Left colon (tissue), 2 donors: ENCODE measurements around the gene LIPH. TPM values are rescaled to one million over a fixed set of nuclear protein-coding genes. Genes with fewer than 3 reads are reported as not detected.
A peak's percentile ranks its signal among the peaks of the same experiment; 100 is the strongest.
"Not testable (repeated sequence)": the region's sequence is repeated elsewhere in the genome, so short reads cannot be mapped to it uniquely, and the experiment has no call there.

Experiments used
- ATAC-seq: fragments of 200-7000 bp; cut with Tn5 transposase; one replicate; pipeline ENCODE4 v1.9.1; 2020; ENCODE audit warnings: mild to moderate bottlenecking, moderate library complexity
- DNase-seq, 2 donors: peaks; one replicate each; pipeline ENCODE4 v3.0.0-alpha.2; 2020
- intact Hi-C, 2 donors: fragments of 100-400 bp; cut with DNase I in 1 of 2; cut with micrococcal nuclease in 1 of 2; formaldehyde crosslinking; loops; one replicate each; pipeline versions ENCODE4 v1.11.2 to v1.14.0; 2022; cut with DNase I, micrococcal nuclease
- total RNA-seq, 2 donors: library from RNA; stranded (reverse); fragmentation: NEBNext Ultra II Directional; extraction: Animal tissue kit (Norgen Biotek cat#: 25700); gene quantifications; one replicate each; pipeline ENCODE4 v1.2.1, GENCODE V29; 2021
- donor health status: DM: no; HTN: no; CAD: no.
- donor health status: DM: yes; HTN: yes; CAD: no.

LIPH gene
- total RNA-seq, 2 donors from 2014 or later: 122 to 162 TPM

- ATAC-seq (peak; percentile 45), DNase-seq (peak; percentile 21 to 34)
- intact Hi-C loops: no loop called here
Measured at GRCh38 chr3:185503521-185503920, 48.9 kb downstream of the LIPH start.

DNA sequence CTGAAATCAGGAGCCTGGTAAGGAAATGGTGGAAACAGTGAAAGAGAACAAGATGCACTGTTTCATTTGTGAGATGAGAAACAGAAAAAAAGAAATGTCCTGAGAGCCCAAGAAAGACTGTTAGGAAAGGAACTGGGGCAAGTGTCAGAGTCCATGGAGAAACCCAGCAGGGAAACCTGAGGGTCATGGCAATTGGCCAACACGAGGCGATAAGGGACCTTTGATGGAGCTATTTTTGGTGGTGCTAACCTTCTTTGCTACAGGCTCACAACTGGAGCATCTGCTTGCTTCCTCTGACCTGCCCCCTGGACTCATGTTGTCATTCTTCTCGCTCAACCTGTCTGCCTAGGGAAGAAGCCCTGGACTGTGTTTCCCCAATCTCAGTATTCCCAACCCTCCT is 49.4 kb downstream of the LIPH start:
- no peak for ATAC-seq
- no peak for DNase-seq
- intact Hi-C loops: no loop called here

- peak; percentile 93 for ATAC-seq
- intact Hi-C loops: no loop called here
- peak; percentile 94 to 97 for DNase-seq
Measured at GRCh38 chr3:185498503-185499396, 53.6 kb downstream of the LIPH start, which contains the start of gene TMEM41A. TSS of gene TMEM41A (minus strand) at chr3:185499035. CDS start at chr3:185498961, 74 bp downstream.

DNA sequence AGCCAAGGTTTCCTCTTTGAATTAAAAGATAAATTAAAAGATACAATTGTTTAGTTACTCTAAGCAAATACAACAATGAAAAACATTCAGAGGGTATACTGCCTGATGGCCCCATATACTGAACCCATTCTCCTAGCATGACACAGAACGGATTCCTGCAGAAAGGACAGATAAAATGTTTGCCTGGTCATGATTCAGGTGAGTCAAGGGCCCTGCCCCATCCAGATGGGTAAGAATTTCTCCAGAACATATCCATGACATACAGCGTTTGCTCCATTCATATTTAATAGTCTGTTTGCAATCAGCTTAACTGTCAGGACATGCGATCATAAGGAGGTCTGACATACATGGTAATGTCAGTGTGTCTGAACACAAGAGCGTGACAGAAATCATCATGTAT is 62.1 kb downstream of the LIPH start:
- intact Hi-C loops: no loop called here
- ATAC-seq: peak; percentile 7
- DNase-seq: no peak

DNA sequence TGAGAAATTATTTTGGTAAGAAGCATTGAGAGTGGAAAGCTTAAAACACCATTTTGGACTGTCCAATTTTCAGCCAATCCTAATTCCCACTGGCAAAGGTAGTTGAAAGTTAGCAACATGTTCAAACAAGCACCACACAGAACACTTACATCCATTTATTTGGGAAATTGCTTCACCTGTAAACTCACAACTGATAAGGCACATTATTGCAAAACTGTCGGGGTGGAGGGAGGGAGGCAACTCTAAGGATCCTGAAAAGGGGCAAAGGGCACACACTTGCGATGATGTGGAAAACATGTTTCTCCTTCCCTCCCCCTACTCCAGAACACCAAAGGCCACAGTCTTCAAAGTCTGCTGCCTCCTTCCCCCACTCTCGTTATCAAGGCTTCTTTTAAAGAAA is 62.9 kb downstream of the LIPH start:
- intact Hi-C loops: no loop called here
- no peak for DNase-seq

DNA sequence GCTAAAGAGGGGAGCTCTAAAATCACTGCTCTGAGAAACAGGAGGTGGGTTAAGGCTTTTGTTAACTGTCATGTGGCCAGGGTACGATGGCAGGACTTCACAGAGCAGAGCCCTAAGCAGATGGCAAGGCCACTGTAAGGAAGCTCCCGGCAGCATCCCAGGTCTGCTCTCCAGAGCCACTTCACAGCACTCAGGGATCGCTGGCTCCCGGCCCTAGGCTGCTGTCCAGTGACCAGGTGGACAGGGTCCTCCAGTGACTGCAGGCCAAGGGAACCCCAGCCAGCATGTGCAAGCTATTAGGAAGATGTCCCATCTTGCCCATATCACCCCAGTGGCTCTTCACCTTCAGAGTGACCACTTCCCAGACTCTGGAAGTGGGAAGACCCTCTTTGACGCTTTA is 63.9 kb downstream of the LIPH start:
- intact Hi-C loops: no loop called here
- DNase-seq: no peak
- no peak for ATAC-seq

More for the DNA sequence above, 62.9 kb downstream of the LIPH start:
- peak; percentile 84 for ATAC-seq

GRCh38 chr3:185486394-185486793 is 66.0 kb downstream of the LIPH start:
- intact Hi-C loops: no loop called here
- no peak for DNase-seq
- no peak for ATAC-seq

DNA sequence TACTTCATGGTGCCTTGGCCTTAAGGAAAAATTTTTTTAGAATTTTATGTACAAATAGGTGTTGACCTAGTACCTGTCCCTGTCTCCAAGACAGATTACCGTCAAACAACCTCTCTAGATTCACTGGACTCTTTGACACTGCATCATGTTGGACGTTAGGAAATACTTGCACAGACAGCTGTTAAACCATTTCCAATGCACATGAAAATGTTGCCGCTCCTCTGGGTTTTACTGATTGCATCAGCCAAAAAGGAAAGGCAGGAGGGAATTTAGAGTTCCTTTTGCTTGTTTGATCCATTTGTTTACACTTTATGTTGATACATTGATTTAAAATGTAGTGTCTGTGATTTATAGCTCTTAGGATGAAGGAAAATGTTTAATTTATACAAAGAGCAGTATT is 68.1 kb downstream of the LIPH start:
- intact Hi-C loops: no loop called here
- ATAC-seq (no peak), DNase-seq (no peak)

GRCh38 chr3:185479373-185479945 is 72.9 kb downstream of the LIPH start:
- no peak for DNase-seq
- intact Hi-C loops: no loop called here

DNA sequence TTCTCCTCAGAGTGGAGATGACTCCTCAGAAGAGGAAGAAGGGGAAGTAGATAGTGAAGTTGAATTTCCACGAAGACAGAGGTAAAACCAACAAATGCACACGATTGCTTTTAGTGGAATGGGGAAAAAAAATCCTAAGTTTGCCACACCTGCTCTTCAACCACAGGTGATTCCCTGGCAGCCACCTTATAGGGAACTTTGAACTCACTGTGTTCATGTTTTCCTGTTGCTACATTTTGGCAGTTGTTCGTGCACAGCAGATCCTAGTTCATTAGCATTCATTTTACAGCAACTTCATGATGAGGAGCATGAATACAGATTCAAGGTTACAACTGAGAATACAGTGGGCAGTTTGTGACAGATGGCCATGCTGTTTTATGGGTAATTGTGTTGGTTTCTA is 75.1 kb downstream of the LIPH start:
- no peak for DNase-seq
- intact Hi-C loops: no loop called here
- peak; percentile 86 for ATAC-seq

More at GRCh38 chr3:185479373-185479945, 72.9 kb downstream of the LIPH start:
- ATAC-seq: no peak

DNA sequence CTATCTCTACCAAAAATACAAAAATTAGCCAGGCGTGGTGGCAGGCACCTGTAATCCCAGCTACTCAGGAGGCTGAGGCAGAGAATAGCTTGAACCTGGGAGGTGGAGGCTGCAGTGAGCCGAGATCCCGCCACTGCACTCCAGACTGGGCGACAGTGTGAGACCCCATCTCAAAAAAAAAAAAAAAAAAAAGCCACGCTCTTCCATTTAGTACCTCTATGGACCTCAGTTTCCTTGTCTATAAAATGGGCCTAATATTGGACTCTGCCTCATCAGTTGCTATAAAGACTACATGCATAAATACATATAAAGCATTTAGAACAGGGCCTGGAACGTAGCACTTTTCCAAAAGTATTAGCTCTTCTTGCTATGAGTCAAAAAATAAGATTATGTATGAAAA is 77.5 kb downstream of the LIPH start:
- intact Hi-C loops, ATAC-seq, DNase-seq: not testable (repeated sequence)

DNA sequence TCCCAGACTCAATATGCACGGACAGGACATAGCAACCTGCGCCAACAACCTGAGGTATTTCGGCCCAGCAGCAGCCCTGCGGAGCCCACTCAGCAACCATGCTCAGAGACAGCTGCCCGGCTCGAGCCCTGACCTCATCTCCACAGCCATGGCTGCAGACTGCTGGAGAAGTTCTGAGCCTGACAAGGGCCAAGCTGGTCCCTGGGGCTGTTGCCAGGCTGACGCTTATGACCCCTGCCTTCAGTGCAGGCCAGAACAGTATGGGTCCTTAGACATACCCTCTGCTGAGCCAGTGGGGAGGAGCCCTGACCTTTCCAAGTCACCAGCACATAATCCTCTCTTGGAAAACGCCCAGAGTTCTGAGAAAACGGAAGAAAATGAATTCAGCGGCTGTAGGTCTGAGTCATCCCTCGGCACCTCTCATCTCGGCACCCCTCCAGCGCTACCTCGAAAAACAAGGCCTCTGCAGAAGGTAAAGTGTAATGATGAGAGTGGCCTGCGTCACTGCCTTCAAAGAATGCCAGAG is 79.0 kb downstream of the LIPH start:
- ATAC-seq: no peak
- no peak for DNase-seq

DNA sequence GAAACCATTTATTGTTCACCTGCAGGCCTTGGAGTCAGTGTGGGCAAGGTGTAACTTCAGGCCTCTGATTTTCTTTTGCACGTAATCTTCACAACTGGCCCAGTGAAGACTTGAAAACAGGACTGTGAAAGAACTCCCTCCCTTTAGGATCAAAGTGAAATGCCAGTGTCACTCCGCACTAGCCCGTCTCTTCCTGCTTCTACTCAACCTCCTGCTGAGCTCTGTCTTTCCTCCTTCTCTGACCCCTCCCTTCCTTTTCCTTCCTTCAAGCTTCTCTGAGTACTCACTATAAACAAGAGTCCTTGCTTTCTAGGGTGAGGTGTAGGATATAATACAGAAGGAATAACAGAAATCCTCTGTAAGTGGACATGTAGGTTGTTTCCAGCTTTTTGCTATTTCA is 82.1 kb downstream of the LIPH start:
- DNase-seq: no peak
- intact Hi-C loops: no loop called here
- peak; percentile 69 for ATAC-seq

More for the DNA sequence above, 79.0 kb downstream of the LIPH start:
- intact Hi-C loops: no loop called here

DNA sequence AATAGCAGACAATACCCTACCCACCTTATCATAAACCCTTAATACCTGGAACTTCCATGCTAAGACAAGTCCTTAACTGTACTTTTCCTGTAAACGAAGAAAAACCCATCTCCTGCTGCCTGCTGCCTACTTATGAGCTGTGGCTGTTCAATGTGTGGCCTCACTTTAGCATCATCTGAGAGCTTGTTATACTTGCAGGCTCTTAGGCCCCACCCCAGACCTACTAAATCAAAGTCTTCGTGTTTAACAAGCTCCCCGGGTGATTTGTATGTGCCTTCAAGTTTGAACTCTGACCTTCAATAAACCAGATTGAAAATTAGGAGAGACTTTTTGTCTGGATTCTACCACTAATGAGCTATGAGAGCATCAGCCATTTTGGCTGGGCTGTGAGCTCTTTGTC is 82.8 kb downstream of the LIPH start:
- ATAC-seq (peak; percentile 64), DNase-seq (no peak)
- intact Hi-C loops: no loop called here

GRCh38 chr3:185466123-185466522 is 86.3 kb downstream of the LIPH start:
- DNase-seq, intact Hi-C loops, ATAC-seq: not testable (repeated sequence)

DNA sequence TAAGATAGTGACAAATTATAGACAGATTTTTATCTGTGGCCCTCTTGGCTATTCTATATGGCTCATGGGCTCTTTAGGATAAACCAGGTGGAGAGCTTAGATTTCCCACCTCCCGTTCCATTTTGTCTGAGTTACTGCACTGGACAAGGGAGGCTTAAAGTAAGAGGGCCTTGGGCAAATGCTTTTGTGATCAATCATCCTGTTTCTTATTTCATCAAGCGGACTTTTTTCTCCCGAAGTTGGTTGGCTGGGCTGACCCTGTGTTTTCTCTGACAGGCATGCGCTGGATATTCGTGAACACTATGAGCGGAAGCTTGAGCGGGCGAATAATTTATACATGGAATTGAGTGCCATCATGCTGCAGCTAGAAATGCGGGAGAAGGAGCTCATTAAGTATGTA is 86.9 kb downstream of the LIPH start:
- ATAC-seq (no peak), DNase-seq (no peak)
- intact Hi-C loops: no loop called here

DNA sequence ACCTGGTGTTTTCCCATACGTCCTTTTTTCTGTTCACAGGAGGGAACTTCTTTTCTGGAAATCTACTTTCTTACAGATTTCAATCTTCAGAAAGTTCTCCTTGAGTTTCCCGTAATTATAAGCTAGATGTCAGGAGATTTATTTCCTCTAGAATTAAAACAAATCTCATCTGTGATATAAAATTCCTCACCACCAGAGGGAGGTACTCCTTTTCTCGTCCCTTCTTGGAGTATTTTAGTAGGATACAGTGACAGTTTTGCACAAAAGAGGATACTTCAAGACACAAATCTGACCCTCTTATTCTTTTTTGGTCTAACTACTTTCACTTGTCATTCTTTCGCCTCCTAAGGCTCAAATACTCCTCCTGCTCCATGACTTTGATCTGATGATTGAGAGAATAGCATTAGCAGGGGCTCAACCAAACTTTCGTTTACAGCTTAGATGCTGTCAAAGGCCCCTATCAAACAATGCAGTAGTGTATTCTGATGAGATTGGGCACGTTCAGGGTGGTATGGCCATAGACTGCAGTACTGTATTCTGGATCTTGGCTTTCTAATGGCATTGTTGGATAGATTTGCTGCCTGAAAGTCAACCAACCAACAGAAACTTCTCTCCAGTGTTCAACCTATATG is 91.6 kb downstream of the LIPH start:
- DNase-seq (no peak), ATAC-seq (peak; percentile 57)
- intact Hi-C loops: no loop called here

DNA sequence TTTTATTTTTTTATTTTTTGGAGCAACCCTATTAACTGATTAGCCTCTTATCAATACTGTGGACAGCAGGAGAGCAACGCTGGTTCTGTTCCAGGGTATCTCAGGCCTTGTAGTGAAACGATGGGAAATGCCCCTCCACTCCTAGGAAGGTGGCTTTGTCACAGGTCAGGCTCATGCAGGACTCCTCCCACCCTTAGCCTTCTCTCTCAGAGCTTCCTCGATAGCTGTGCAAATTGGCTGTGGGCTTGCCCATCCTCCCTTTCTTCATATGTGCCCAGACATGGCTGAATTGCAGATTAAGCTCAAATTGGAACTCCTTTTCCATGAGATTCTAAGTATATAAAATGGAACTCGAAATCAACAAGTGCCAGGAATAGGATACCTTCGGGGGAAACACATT is 92.1 kb downstream of the LIPH start:
- intact Hi-C loops: no loop called here
- DNase-seq (no peak), ATAC-seq (no peak)

GRCh38 chr3:185457376-185457775 is 95.0 kb downstream of the LIPH start:
- ATAC-seq (no peak), DNase-seq (no peak)
- intact Hi-C loops: no loop called here
